Eye (tissue), 1 donor: ENCODE data around the gene COBLL1.
A peak's percentile ranks its signal among the peaks of the same experiment; 100 is the strongest.

Source experiments
- DNase-seq: peaks from one replicate; pipeline ENCODE4 v3.0.0-alpha.2; 2015

Gene COBLL1

GRCh38 chr2:164852086-164852485 is 10.5 kb upstream of the COBLL1 start:
- no peak for DNase-seq

GRCh38 chr2:164850235-164850634 is 8.6 kb upstream of the COBLL1 start:
- DNase-seq, result no peak

GRCh38 chr2:164849506-164849905 is 7.9 kb upstream of the COBLL1 start:
- no peak for DNase-seq

- DNase-seq, result peak; percentile 23
Observed at GRCh38 chr2:164847981-164848741, 6.5 kb upstream of the COBLL1 start.

- DNase-seq, result no peak
Observed at GRCh38 chr2:164847291-164847690, 5.7 kb upstream of the COBLL1 start.

GRCh38 chr2:164846276-164846675 is 4.7 kb upstream of the COBLL1 start:
- DNase-seq, result no peak

- no peak for DNase-seq
Observed at GRCh38 chr2:164843346-164843911, 1.8 kb upstream of the COBLL1 start.

- no peak for DNase-seq
Observed at GRCh38 chr2:164842624-164842966, 972 bp upstream of the COBLL1 start.

- DNase-seq, result peak; percentile 88
Observed at GRCh38 chr2:164840930-164841718, 499 bp downstream of the COBLL1 start.

- no peak for DNase-seq
Observed at GRCh38 chr2:164840458-164840929, 1.1 kb downstream of the COBLL1 start.

- DNase-seq, result no peak
Observed at GRCh38 chr2:164839914-164840457, 1.6 kb downstream of the COBLL1 start.

GRCh38 chr2:164837807-164838206 is 3.8 kb downstream of the COBLL1 start:
- DNase-seq, result no peak

- no peak for DNase-seq
Observed at GRCh38 chr2:164836907-164837306, 4.7 kb downstream of the COBLL1 start.

- DNase-seq, result no peak
Observed at GRCh38 chr2:164835302-164835701, 6.3 kb downstream of the COBLL1 start.

GRCh38 chr2:164831887-164832286 is 9.7 kb downstream of the COBLL1 start:
- no peak for DNase-seq

GRCh38 chr2:164831180-164831579 is 10.4 kb downstream of the COBLL1 start:
- DNase-seq, result no peak

- DNase-seq, result no peak
Observed at GRCh38 chr2:164826293-164827243, 15.1 kb downstream of the COBLL1 start.

- no peak for DNase-seq
Observed at GRCh38 chr2:164824872-164825271, 16.8 kb downstream of the COBLL1 start.

GRCh38 chr2:164823126-164823525 is 18.5 kb downstream of the COBLL1 start:
- no peak for DNase-seq

- DNase-seq, result no peak
Observed at GRCh38 chr2:164821338-164821737, 20.3 kb downstream of the COBLL1 start.

- DNase-seq, result no peak
Observed at GRCh38 chr2:164818149-164819136, 23.2 kb downstream of the COBLL1 start.
